Gastrocnemius medialis (tissue), 4 donors: ENCODE results near the gene EIF2S1.

Experiments used
- POLR2A ChIP-seq, 2 donors: fragments of 450-650 bp; IDR thresholded peaks; one replicate each; pipeline ENCODE4 v1.6.1; 2017; ENCODE audit warnings: antibody characterized with exemption in 2 of 2, mild to moderate bottlenecking in 2 of 2, moderate library complexity in 2 of 2
- TF ChIP-seq, protein P1 (sequence below), 5 experiments: fragments of 450-650 bp in 3 of 5; fragments of 200-600 bp in 2 of 5; sonication (generic) in 2 of 5; IDR thresholded peaks in 4 of 5; conservative IDR thresholded peaks in 1 of 5; 1 replicate in 4 of 5; 2 replicates in 1 of 5; pipeline ENCODE4 v1.5.1; 2016 to 2019; ENCODE audit warnings: antibody characterized with exemption in 5 of 5, mild to moderate bottlenecking in 3 of 5, moderate library complexity in 3 of 5

DNA sequence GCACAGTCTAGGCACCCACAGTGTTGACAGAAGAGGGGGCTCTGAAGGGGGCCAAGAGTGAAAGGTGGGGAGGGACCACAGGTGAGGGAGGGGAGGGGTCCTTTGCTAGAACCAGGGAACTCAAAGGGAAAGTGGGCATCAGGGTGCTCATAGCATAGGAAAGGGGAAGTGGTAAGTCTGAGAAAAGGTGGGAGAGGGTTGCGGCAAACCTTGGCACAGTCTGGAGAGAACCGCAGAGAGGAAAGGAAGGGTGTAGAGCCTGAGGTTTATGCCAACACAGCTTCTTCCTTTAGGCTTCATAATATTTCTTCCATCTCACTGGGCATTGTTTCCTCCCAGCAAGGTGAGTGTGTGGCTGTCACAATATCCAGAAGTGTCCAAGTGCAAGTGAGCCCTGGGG lies 63.3 kb downstream of the EIF2S1 start:
- TF ChIP-seq, protein P1, sequence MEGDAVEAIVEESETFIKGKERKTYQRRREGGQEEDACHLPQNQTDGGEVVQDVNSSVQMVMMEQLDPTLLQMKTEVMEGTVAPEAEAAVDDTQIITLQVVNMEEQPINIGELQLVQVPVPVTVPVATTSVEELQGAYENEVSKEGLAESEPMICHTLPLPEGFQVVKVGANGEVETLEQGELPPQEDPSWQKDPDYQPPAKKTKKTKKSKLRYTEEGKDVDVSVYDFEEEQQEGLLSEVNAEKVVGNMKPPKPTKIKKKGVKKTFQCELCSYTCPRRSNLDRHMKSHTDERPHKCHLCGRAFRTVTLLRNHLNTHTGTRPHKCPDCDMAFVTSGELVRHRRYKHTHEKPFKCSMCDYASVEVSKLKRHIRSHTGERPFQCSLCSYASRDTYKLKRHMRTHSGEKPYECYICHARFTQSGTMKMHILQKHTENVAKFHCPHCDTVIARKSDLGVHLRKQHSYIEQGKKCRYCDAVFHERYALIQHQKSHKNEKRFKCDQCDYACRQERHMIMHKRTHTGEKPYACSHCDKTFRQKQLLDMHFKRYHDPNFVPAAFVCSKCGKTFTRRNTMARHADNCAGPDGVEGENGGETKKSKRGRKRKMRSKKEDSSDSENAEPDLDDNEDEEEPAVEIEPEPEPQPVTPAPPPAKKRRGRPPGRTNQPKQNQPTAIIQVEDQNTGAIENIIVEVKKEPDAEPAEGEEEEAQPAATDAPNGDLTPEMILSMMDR (IDR thresholded peaks at IDR 0.05 in 4 of 5, conservative IDR thresholded peaks at IDR 0.05 in 1 of 5) = no peak
- TF ChIP-seq POLR2A (IDR thresholded peaks at IDR 0.05) = no peak
